HepG2 (cell line): ENCODE measurements around the gene TRIM72. TPM values are rescaled to one million over a fixed set of nuclear protein-coding genes. Genes with fewer than 3 reads are reported as not detected.

Experiments used
- ATAC-seq: fragments of 200-7000 bp; cut with Tn5 transposase; 3 replicates; pipeline ENCODE4 v1.9.1; 2020; ENCODE audit warnings: mild to moderate bottlenecking, moderate library complexity
- BruUV-seq: library from RNA; stranded (reverse); fragments of 400-500 nt; replicated peaks from 2 replicates; lab custom pipeline; 2021; lab: Mats Ljungman, UMichigan
- CTCF ChIA-PET: fragments of 300-600 bp; formaldehyde crosslinking; extraction: SDS; loops from one replicate; lab custom pipeline; 2021; ENCODE audit warnings: low total read pairs, inconsistent platforms, low intra/inter-chr PET ratio; lab: Yijun Ruan, JAX
- POLR2A ChIA-PET: fragments of 350-600 bp; sonication (Branson Sonifier 250); formaldehyde crosslinking; loops from one replicate; lab custom pipeline; 2020; ENCODE audit warnings: antibody characterized with exemption, inconsistent platforms; lab: Yijun Ruan, JAX
- DNase-seq: peaks from one replicate; pipeline ENCODE4 v3.0.0-alpha.2; 2015; ENCODE audit warnings: low spot score
- FAIRE-seq: peaks from 3 replicates; lab custom pipeline; 2011; peaks lifted over from hg19 to GRCh38; lab: Jason Lieb, UNC
- H2AFZ ChIP-seq: one replicate; pipeline ENCODE4 v1.6.1; 2011; ENCODE audit warnings: low read length, inconsistent platforms
- H3K27ac ChIP-seq: fragments of 300-600 bp; 3 replicates; pipeline ENCODE4 v1.8.0; 2011; ENCODE audit warnings: mixed run types, mild to moderate bottlenecking, mixed read lengths, low read length, inconsistent platforms; ENCODE audit not compliant: insufficient read depth; ENCODE audit errors: extremely low read length
- H3K27me3 ChIP-seq, 2 experiments: fragments of 200-600 bp in 1 of 2; 2 replicates in 1 of 2; 3 replicates in 1 of 2; pipeline versions ENCODE4 v1.6.0 to v1.8.0; 2011; ENCODE audit warnings: low read length in 2 of 2, mild to moderate bottlenecking in 2 of 2, moderate library complexity in 2 of 2, inconsistent platforms in 1 of 2; ENCODE audit not compliant: insufficient read depth in 2 of 2, control insufficient read depth in 1 of 2
- H3K36me3 ChIP-seq, 2 experiments: fragments of 200-600 bp in 1 of 2; replicated peaks in 1 of 2; 2 replicates in 1 of 2; 3 replicates in 1 of 2; pipeline versions ENCODE4 v1.5.1 to v1.8.0; 2011; ENCODE audit warnings: low read length in 2 of 2, inconsistent platforms in 1 of 2; ENCODE audit not compliant: insufficient read depth in 2 of 2, control insufficient read depth in 1 of 2
- H3K4me1 ChIP-seq: 2 replicates; pipeline ENCODE4 v1.5.1; 2012; ENCODE audit warnings: low read length, inconsistent platforms; ENCODE audit not compliant: insufficient read depth
- H3K4me2 ChIP-seq: 2 replicates; pipeline ENCODE4 v1.6.0; 2011; ENCODE audit warnings: low read depth, low read length, inconsistent platforms
- H3K4me3 ChIP-seq, 3 experiments: fragments of 200-600 bp in 1 of 3; sonication (generic), shearing (Covaris generic) in 1 of 3; replicated peaks in 1 of 3; 2 replicates each; pipeline ENCODE4 v1.5.1; 2011 to 2016; ENCODE audit warnings: low read length in 3 of 3, inconsistent platforms in 2 of 3, low read depth in 2 of 3, mild to moderate bottlenecking in 2 of 3, control low read depth in 1 of 3, mixed read lengths in 1 of 3; ENCODE audit not compliant: insufficient read depth in 1 of 3
- H3K79me2 ChIP-seq: one replicate; pipeline ENCODE4 v1.6.1; 2011; ENCODE audit warnings: low read length, inconsistent platforms; ENCODE audit not compliant: insufficient read depth
- H3K9ac ChIP-seq: 2 replicates; pipeline ENCODE4 v1.6.0; 2011; ENCODE audit warnings: mild to moderate bottlenecking, low read depth, low read length, inconsistent platforms; ENCODE audit not compliant: insufficient read depth
- H3K9me3 ChIP-seq: 2 replicates; pipeline ENCODE4 v1.5.1; 2012; ENCODE audit warnings: mild to moderate bottlenecking, low read length
- H4K20me1 ChIP-seq: 2 replicates; pipeline ENCODE4 v1.6.0; 2011; ENCODE audit warnings: inconsistent platforms, mild to moderate bottlenecking, low read length, moderate library complexity; ENCODE audit not compliant: insufficient read depth
- ATF5 ChIP-seq: sonication (generic); formaldehyde crosslinking; IDR thresholded peaks from 2 replicates; pipeline ENCODE4 v1.4.0; 2020; ENCODE audit warnings: mild to moderate bottlenecking, low read depth, missing genetic modification reagents
- GZF1 ChIP-seq: sonication (generic); formaldehyde crosslinking; IDR thresholded peaks from 2 replicates; pipeline ENCODE4 v1.5.1; 2020; ENCODE audit warnings: mild to moderate bottlenecking, missing genetic modification reagents
- MAX ChIP-seq: IDR thresholded peaks from 2 replicates; pipeline ENCODE4 v1.6.1; 2012; ENCODE audit warnings: inconsistent platforms
- NCOR1 ChIP-seq: fragments of 200-600 bp; sonication (generic); IDR thresholded peaks from 2 replicates; pipeline ENCODE4 v1.7.0; 2017; ENCODE audit warnings: antibody characterized with exemption, low read length, borderline replicate concordance
- NR0B2 ChIP-seq: sonication (generic); formaldehyde crosslinking; IDR thresholded peaks from 2 replicates; pipeline ENCODE4 v1.4.0; 2020; ENCODE audit warnings: mild to moderate bottlenecking, missing genetic modification reagents
- NR2F6 ChIP-seq, 2 experiments: IDR thresholded peaks; 2 replicates each; pipeline ENCODE4 v1.6.1; 2016; ENCODE audit warnings: antibody characterized with exemption in 1 of 2, mild to moderate bottlenecking in 1 of 2
- ONECUT2 ChIP-seq: sonication (generic); formaldehyde crosslinking; IDR thresholded peaks from 2 replicates; pipeline ENCODE4 v1.4.0; 2020; ENCODE audit warnings: missing genetic modification reagents
- PCBP1 ChIP-seq: fragments of 200-400 bp; formaldehyde crosslinking; IDR thresholded peaks from 2 replicates; pipeline ENCODE4 v1.6.1; 2017; ENCODE audit warnings: mild to moderate bottlenecking, low read depth, low read length, borderline replicate concordance
- PHF21A ChIP-seq: sonication (generic); formaldehyde crosslinking; IDR thresholded peaks from 2 replicates; pipeline ENCODE4 v1.5.0; 2020; ENCODE audit warnings: mild to moderate bottlenecking, missing genetic modification reagents
- SKIL ChIP-seq: sonication (generic); formaldehyde crosslinking; IDR thresholded peaks from 2 replicates; pipeline ENCODE4 v1.8.0; 2022; ENCODE audit warnings: missing genetic modification reagents, mild to moderate bottlenecking, moderate library complexity, borderline replicate concordance
- SRSF9 ChIP-seq: fragments of 200-400 bp; formaldehyde crosslinking; IDR thresholded peaks from 2 replicates; pipeline ENCODE4 v1.6.1; 2018; ENCODE audit warnings: borderline replicate concordance, mild to moderate bottlenecking, low read depth, low read length; ENCODE audit not compliant: insufficient read depth, poor library complexity, severe bottlenecking
- TCF7 ChIP-seq: sonication (generic); IDR thresholded peaks from 2 replicates; pipeline ENCODE4 v1.6.1; 2016; ENCODE audit warnings: antibody characterized with exemption, low read depth
- ZNF235 ChIP-seq: sonication (generic); formaldehyde crosslinking; IDR thresholded peaks from 2 replicates; pipeline ENCODE4 v1.8.1; 2023; ENCODE audit warnings: mild to moderate bottlenecking, missing genetic modification reagents, borderline replicate concordance
- ZNF329 ChIP-seq: sonication (generic); formaldehyde crosslinking; IDR thresholded peaks from 2 replicates; pipeline ENCODE4 v1.9.0; 2021; ENCODE audit warnings: low read depth, mild to moderate bottlenecking, missing genetic modification reagents
- ZNF446 ChIP-seq: sonication (generic); formaldehyde crosslinking; IDR thresholded peaks from 2 replicates; pipeline ENCODE4 v1.5.0; 2020; ENCODE audit warnings: mild to moderate bottlenecking, missing genetic modification reagents
- ZNF660 ChIP-seq: sonication (generic); formaldehyde crosslinking; IDR thresholded peaks from 2 replicates; pipeline ENCODE4 v1.5.1; 2020; ENCODE audit warnings: mild to moderate bottlenecking, low read depth, missing genetic modification reagents, borderline replicate concordance
- ZNF878 ChIP-seq: sonication (generic); formaldehyde crosslinking; IDR thresholded peaks from 2 replicates; pipeline ENCODE4 v1.8.1; 2023; ENCODE audit warnings: mild to moderate bottlenecking, missing genetic modification reagents, moderate library complexity
- WGBS: methylation state at CpG from one replicate; pipeline ENCODE4 v1.1.6; 2017; ENCODE audit warnings: low lambda C conversion rate; 5-methylcytosine and 5-hydroxymethylcytosine counted together
- in situ Hi-C: cut with HindIII; loops from 2 replicates; pipeline ENCODE4 v1.10.0; 2017; ENCODE audit warnings: low pct_unique_long_range_greater_than_20kb; ENCODE audit not compliant: extremely low pct_ligation_motif_present
- intact Hi-C: fragments of 100-400 bp; cut with micrococcal nuclease; formaldehyde crosslinking; loops from one replicate; pipeline ENCODE4 v1.10.0; 2022; ENCODE audit not compliant: unreplicated experiment
- polyA plus RNA-seq, 8 experiments: library from polyadenylated mRNA; depleted of rRNA in 3 of 8; stranded (reverse) in 7 of 8; unstranded in 1 of 8; fragments of >200 nt; fragmentation: Illumina TruSeq in 4 of 8; extraction: Trizol in 4 of 8; gene quantifications; 2 replicates each; pipeline versions ENCODE4 v1.2.1 to v1.2.3, GENCODE V29; 2011 to 2016; ENCODE audit warnings: low read depth in 4 of 8, missing spikeins in 1 of 8, mixed read lengths in 1 of 8; ENCODE audit not compliant: insufficient read depth in 1 of 8
- total RNA-seq, 5 experiments: library from RNA; depleted of rRNA; stranded (reverse); fragments of >200 nt; fragmentation: Illumina TruSeq; extraction: Trizol; gene quantifications; 2 replicates each; pipeline ENCODE4 v1.2.3, GENCODE V29; 2016; ENCODE audit warnings: low read depth in 1 of 5
- TF ChIP-seq, protein P1 (sequence below): sonication (generic); formaldehyde crosslinking; IDR thresholded peaks from 2 replicates; pipeline ENCODE4 v1.4.0; 2020; ENCODE audit warnings: mild to moderate bottlenecking, low read depth, missing genetic modification reagents

Gene TRIM72
- total and polyA plus RNA-seq, 2 of the 13 experiments (the other 11 are each of a cell fraction or from before 2014, with no cell fraction given) = not detected

DNA sequence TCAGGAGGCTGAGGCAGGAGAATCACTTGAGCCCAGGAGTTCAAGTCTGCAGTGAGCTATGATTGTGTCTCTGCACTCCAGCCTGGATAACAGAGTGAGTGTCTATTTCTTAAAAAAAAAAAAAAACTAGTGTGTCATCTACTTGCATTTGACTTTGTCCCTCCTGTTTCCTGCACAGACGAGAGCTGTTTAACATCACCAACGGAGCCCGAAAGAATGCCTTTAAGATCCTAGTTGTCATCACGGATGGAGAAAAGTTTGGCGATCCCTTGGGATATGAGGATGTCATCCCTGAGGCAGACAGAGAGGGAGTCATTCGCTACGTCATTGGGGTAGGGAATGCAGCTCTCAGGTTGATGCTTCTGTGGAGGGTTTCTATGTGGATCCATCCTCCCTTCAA, 59.3 kb downstream of the TRIM72 start:
- WGBS = 82% methylated on average over 7 of the region's 7 CpGs
- H2AFZ ChIP-seq = no peak overlapping the region
- TF ChIP-seq PCBP1 (no peak), ZNF235 (CRISPR knock-in tag) (no peak), GZF1 (no peak), ZNF446 (CRISPR knock-in tag) (no peak), TCF7 (no peak), PHF21A (CRISPR knock-in tag) (no peak), ZNF329 (CRISPR knock-in tag) (no peak), NCOR1 (no peak), ZNF878 (CRISPR knock-in tag) (no peak), ATF5 (CRISPR knock-in tag) (no peak), NR2F6 (IDR thresholded peaks at IDR 0.05) (no peak), NR2F6 (CRISPR knock-in tag; IDR thresholded peaks at IDR 0.05) (no peak), SRSF9 (no peak), NR0B2 (no peak), SKIL (CRISPR knock-in tag) (no peak), ZNF660 (CRISPR knock-in tag) (no peak), ONECUT2 (CRISPR knock-in tag) (no peak), MAX (no peak)
- TF ChIP-seq, protein P1, sequence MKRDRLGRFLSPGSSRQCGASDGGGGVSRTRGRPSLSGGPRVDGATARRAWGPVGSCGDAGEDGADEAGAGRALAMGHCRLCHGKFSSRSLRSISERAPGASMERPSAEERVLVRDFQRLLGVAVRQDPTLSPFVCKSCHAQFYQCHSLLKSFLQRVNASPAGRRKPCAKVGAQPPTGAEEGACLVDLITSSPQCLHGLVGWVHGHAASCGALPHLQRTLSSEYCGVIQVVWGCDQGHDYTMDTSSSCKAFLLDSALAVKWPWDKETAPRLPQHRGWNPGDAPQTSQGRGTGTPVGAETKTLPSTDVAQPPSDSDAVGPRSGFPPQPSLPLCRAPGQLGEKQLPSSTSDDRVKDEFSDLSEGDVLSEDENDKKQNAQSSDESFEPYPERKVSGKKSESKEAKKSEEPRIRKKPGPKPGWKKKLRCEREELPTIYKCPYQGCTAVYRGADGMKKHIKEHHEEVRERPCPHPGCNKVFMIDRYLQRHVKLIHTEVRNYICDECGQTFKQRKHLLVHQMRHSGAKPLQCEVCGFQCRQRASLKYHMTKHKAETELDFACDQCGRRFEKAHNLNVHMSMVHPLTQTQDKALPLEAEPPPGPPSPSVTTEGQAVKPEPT (CRISPR knock-in tag) = no peak
- no peaks in the 10 kb centered on the region for H4K20me1 ChIP-seq
- H3K79me2 ChIP-seq = no peaks in the 10 kb centered on the region
- H3K4me2 ChIP-seq = no peak overlapping the region
- POLR2A ChIA-PET = no interaction called here
- in situ Hi-C loops (no loop called here), intact Hi-C loops (no loop called here)
- ATAC-seq (no peak), DNase-seq (no peak), FAIRE-seq (no peak)
- no peak overlapping the region for H3K9ac ChIP-seq
- H3K4me1 ChIP-seq = no peaks in the 10 kb centered on the region
- CTCF ChIA-PET = no interaction called here
- no peaks in the 10 kb centered on the region for H3K36me3 ChIP-seq
- no TSS peak for BruUV-seq
- H3K27me3 ChIP-seq = peaks cover 0 to 22% of the 10 kb centered on the region in 2 experiments; a peak in 3 of 5 replicates
- H3K27ac ChIP-seq = no peak overlapping the region
- H3K4me3 ChIP-seq = no peak overlapping the region
- no peaks in the 10 kb centered on the region for H3K9me3 ChIP-seq
